UCSD-AML1 (cell line): Measurements from ENCODE around the gene ULK1.
"Not testable (repeated sequence)": the region's sequence is repeated elsewhere in the genome, so short reads cannot be mapped to it uniquely, and the experiment has no call there.

Experiments
- DNase-seq: peaks from one replicate; lab custom pipeline; 2025; ENCODE audit not compliant: unreplicated experiment; lab: John Stamatoyannopoulos, UW

Gene ULK1

GRCh38 chr12:131861261-131862083 is 33.0 kb upstream of the ULK1 start:
- DNase-seq = no peak

DNA sequence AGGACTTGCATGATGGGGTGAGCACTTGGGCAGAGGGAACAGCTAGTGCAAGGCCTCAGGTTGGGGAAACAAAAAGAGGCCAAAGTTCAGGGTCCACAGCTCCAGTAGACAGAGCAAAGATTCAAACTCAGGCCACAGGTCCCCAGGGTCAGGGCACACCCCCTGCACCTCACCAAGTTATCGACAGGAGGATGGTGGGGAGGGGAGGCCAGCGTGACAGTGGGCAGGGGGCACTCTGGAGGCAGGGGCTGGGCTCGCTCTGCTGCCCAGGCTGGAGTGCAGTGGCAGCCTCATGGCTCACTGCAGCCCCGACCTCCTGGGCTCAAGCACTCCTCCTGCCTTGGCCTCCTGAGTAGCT is 32.4 kb upstream of the ULK1 start:
- no peak for DNase-seq

- no peak for DNase-seq
These were observed 31.8 kb upstream of the ULK1 start for GRCh38 chr12:131862600-131862993.

GRCh38 chr12:131862994-131863710 is 31.3 kb upstream of the ULK1 start:
- no peak for DNase-seq

- DNase-seq = no peak
These were observed 30.6 kb upstream of the ULK1 start for GRCh38 chr12:131863711-131864396.

DNA sequence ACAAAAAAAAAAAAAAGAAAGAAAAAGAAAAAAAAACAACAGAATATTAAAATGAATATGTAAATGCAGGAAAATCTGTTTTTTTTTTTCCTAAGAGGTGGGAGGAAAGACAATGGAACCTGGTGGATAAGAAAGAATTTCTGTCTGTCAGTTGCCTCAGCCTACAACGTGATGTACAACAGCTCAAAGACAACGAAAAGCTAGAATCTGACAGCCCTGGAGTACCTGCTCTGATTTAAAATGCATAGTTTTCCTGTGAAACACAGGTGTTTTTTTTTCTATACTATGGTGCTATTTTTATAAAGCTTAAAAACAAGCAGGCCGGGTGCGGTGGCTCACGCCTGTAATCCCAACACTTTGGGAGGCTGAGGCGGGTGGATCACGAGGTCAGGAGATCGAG is 30.0 kb upstream of the ULK1 start:
- no peak for DNase-seq

DNA sequence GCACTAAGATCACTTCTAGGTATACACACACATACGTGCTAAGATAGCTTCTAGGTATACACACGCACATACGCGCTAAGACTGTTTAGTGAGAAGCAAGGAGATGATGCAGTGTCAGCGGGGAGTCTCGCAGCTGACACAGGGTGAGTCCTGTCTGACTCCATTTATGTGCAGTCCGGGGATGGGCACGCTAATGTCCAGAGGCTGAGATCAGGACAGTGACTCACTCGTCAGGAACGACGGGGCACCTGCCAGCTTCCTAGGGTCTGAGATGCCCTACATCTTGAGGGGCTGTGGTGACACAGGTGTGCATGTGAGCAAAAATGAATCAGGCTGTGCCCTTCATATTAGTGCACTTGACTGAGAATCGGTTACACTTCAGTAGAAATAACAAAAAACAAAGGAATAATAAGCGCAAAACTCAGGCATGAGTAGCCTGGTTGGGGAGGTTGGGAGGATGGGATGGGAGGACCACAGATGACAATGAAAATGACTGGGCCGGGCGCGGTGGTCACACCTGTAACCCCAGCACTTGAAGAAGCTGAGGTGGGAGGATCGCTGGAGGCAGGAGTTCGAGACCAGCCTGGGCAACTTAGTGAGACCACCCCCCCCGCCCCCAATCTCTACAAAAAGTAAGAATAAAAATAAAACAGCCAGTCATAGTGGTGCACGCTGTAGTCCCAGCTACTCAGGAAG is 29.1 kb upstream of the ULK1 start:
- no peak for DNase-seq

GRCh38 chr12:131867471-131867870 is 27.0 kb upstream of the ULK1 start:
- no peak for DNase-seq

DNA sequence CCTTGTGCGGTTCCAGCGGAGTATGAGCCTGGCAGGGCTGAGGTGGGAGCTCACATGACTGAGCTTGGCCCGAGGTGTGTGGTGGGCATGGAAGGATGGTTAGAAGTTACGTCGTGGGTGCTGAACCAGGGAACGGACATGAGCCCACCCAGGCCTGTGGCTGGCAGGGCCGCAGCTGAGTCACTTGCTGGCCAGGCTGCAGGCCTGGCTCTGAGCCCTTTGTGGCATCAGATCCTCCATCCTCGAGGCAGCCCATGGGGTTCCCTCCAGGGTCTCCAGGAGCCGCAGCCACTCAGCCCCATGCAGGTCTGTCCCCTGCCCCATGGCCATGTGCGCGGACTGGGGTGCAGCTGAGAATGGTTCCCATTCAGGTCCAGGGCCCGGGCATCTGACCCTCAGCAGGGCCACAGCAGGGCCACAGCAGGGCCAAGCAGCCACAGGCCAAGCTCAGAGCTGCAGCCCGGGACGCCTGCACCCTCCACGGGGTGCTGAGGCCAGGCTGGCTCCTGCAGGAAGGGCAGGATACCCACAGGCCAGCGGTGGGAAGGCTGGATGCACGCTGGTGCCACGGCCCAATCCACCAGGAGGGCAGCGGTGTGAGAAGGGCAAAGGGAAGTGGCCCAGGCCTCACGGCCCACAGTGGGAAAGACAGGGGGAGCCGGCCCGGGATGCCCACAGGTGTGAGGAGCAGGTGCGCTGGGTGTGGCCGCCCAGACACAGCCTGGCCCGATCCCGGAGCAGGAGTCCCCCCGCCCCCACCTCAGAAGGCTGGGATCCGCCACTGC is 26.3 kb upstream of the ULK1 start:
- no peak for DNase-seq

DNA sequence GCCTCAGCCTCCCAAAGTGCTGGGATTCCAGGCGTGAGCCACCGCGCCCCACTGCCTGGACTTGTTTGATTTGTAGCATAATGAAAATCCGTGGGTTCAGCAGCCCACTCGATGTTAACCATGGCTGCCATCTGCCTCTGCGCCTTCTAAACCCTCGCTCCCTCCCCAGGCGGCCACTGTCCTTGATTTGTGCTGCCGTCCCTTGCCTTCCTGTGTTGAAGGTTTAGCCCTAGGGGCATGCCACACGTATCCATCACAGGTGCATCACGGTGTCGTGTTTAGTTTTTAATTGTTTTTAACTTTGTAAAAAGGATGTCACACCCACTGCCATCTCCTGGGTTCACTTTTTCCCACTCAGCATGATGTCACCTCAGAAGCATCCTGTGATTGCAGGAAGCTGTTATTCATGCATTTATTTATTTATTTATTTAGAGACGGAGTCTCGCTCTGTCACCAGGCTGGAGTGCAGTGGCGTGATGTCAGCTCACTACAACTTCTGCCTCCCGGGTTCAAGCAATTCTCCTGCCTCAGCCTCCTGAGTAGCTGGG is 24.5 kb upstream of the ULK1 start:
- no peak for DNase-seq

DNA sequence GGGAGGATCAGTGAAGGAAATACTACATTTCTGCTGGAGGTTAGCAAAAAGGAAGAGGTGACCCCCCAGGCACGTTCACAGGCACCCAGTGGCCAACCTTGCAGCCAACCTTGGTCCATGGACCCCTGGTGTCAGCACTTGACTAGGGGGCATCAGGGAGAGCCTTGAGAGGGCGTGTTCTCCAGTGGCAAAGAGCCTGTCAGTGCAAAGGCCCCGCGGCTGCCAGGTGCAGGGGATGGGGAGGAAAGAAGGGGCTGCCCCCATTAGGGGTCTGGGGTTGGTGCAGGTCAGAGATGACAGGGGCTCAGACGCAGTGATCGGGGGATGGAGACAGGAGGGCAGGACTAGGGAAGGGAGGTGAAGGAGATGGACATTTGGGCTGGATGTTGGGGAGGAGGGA is 22.7 kb upstream of the ULK1 start:
- no peak for DNase-seq

DNA sequence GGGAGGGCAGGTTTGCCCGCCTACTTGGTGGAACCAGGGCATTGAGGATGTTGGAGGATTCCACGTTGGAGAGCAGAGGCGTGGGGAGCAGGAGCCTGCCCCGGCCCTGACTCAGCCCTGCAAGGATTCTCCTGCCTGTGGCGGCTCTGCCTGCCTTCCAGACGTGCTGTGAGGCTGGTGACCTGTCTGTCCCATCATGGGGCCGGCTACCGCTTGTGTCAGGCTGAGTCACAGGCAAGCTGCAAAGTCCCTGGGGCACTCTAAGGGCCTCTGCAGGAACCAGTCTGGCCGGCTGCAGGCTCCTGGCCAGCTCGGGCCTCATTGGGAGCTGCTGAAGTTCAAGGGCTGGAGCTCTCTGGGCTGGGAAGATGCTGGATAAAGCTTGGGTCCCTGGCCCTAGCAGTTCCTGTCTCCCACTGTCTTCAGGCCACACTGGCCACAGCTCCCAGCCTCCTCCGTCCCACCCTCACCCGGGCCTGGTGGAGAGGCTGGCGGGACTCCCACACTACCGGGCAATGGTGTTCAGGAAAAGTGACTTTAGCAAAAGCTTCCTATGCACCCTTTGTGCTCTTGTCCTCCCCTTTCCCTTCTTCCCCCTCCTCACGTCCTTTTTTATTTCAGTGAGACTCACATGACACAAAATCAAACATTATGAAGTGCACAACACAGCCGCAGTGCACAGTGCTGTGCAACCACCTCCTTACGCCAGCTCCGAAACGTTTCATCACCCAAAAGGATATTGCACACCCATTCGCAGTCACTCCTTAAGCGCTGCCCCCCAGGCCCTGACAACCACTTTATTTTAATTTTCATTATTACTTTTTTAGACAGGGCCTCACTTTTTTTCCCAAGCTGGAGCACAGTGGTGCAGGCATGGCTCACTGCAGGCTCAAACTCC is 22.0 kb upstream of the ULK1 start:
- no peak for DNase-seq

DNA sequence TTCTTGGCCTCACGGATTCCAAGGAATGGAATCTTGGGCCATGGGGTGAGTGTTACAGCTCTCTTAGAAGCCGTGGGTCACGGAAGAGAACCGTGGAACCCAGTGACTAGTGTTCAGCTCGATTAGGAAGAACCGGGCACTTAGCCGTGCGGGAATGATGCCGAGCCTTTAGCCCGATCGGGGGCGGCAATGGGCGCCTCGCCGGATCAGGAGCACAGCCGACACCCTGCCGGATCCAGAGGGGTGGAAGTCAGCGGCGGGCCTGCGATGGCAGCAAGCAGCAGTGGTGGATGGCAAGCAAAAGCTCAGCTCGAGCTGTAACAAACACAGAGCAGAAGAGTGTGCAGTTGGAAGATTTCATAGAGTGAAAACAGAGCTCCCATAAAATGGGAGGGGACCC is 21.1 kb upstream of the ULK1 start:
- no peak for DNase-seq

- not testable (repeated sequence) for DNase-seq
These were observed 19.4 kb upstream of the ULK1 start for GRCh38 chr12:131874972-131875371.

- DNase-seq = not testable (repeated sequence)
These were observed 17.2 kb upstream of the ULK1 start for GRCh38 chr12:131877216-131877615.

DNA sequence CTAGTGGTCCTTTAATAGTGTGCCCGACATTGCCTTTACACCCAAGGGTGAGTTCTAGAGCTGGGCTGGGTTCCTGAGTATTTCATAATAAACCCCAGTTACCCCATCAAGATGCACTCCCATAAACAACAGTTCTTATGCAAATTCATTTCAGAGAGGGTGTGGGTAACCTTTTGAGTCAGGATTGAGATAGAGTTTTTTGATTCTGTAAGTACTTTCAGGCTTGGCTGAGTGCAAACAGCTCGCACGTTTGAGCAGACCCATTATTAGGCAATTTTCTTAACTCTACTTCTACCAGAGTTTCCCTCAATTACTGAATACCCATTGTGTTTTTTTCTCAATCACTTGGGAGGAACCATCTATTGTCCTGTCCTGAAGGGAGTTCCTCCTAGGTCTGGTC is 16.0 kb upstream of the ULK1 start:
- not testable (repeated sequence) for DNase-seq

GRCh38 chr12:131882804-131883520 is 11.5 kb upstream of the ULK1 start:
- no peak for DNase-seq

DNA sequence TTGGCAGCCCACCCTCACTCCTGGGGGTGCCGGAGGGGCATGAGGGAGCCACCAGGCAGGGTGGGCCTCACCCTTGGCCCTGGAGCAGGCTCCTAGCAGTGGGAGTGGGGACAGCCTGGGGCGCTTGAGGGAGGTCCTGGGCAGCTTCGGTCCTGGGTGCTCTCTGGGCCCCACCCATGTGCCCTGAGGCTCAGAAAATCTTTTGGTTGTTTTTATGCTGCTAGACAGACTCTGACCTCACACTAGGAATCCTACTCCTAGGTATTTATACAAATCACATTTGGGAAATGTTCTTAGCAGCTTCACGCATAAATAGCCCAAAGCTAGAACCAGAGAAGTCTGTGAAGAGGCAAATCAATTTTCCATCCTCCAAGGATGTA is 10.9 kb upstream of the ULK1 start:
- DNase-seq = no peak

GRCh38 chr12:131885076-131885475 is 9.3 kb upstream of the ULK1 start:
- not testable (repeated sequence) for DNase-seq
